ENCODE measurements around the gene ORC6.

Gene ORC6, protein sequence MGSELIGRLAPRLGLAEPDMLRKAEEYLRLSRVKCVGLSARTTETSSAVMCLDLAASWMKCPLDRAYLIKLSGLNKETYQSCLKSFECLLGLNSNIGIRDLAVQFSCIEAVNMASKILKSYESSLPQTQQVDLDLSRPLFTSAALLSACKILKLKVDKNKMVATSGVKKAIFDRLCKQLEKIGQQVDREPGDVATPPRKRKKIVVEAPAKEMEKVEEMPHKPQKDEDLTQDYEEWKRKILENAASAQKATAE

DNA sequence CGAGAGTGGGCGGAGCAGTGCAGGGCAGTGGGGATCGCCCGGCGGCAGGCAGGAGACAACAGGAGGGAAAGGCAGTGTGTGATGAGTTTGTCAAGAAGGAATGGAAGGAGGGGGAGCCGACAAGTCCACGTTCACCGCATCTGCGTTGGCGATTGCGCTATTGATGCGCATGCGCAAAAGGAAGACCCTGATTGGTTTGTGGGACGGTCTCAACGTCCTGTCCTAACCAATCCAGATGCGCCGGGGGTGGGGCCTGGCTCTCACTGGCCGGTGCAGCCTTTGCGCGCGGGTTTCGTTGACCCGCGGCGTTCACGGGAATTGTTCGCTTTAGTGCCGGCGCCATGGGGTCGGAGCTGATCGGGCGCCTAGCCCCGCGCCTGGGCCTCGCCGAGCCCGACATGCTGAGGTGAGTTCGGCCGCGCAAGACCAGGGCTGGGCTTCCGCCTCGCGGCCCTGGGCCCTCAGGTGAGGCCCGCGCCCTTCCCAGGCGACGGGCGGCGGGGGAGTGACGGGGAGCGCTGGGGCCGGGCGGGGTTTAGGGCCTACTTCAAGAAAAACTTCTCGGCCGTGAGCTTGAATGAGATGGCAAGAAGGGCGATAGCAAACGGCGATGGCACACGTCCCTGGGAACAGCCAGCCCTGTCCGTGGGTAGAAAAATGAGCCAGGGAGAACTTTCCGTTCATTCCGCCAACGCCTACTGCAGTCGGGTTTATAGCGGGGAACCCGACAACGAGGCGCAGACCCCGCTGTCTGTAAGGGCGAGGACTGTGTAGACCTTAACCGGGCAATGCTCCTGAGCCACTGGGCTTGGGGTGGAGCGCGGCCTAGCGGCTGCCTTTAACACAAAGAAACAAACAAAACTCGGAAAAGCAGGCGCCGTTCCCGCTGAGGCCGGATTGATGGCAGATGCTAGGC, at the start of gene ORC6:
TSS of gene ORC6 (plus strand) at position 295 of the 916 bp plus-strand sequence. CDS start at position 342, 47 bp downstream.
- H3K4me3 ChIP-seq (ENCODE audit: low read depth, low read length): peak within 1 kb of the TSS; percentile 95
- TF ChIP-seq, protein P1, sequence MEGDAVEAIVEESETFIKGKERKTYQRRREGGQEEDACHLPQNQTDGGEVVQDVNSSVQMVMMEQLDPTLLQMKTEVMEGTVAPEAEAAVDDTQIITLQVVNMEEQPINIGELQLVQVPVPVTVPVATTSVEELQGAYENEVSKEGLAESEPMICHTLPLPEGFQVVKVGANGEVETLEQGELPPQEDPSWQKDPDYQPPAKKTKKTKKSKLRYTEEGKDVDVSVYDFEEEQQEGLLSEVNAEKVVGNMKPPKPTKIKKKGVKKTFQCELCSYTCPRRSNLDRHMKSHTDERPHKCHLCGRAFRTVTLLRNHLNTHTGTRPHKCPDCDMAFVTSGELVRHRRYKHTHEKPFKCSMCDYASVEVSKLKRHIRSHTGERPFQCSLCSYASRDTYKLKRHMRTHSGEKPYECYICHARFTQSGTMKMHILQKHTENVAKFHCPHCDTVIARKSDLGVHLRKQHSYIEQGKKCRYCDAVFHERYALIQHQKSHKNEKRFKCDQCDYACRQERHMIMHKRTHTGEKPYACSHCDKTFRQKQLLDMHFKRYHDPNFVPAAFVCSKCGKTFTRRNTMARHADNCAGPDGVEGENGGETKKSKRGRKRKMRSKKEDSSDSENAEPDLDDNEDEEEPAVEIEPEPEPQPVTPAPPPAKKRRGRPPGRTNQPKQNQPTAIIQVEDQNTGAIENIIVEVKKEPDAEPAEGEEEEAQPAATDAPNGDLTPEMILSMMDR (IDR thresholded peaks at IDR 0.05; ENCODE audit: low read depth, low read length): peak; percentile 69
- in situ Hi-C loops (cut with HindIII; ENCODE audit: low sequenced_read_pairs): no loop called here
- DNase-seq (ENCODE audit: low read depth, low spot score): peak; percentile 97

DNA sequence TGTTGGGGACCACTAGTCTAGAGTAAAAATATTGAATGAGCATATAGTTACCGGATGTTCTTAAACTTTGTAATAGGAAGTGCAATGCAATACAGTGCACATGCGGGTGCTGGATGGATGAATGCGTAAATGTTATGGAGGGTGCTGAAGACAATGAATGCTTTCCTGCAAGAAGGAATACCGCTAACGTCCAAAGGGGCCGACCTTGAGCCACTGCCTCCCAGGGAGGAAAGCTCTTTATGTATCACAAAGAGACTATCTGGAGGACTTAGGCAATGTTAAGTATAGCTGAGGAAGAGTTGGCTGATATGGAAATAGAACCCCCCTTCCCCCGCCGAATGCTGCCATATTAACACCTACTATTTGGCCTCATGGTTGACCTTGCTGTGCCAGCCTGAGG, 40.8 kb upstream of the ORC6 start:
- in situ Hi-C loops (cut with HindIII; ENCODE audit: low sequenced_read_pairs): no loop called here
- no peak for DNase-seq (ENCODE audit: low read depth, low spot score)
- H3K4me3 ChIP-seq (ENCODE audit: low read depth, low read length): no peak overlapping the region
- TF ChIP-seq, protein P1 (IDR thresholded peaks at IDR 0.05; ENCODE audit: low read depth, low read length): no peak

DNA sequence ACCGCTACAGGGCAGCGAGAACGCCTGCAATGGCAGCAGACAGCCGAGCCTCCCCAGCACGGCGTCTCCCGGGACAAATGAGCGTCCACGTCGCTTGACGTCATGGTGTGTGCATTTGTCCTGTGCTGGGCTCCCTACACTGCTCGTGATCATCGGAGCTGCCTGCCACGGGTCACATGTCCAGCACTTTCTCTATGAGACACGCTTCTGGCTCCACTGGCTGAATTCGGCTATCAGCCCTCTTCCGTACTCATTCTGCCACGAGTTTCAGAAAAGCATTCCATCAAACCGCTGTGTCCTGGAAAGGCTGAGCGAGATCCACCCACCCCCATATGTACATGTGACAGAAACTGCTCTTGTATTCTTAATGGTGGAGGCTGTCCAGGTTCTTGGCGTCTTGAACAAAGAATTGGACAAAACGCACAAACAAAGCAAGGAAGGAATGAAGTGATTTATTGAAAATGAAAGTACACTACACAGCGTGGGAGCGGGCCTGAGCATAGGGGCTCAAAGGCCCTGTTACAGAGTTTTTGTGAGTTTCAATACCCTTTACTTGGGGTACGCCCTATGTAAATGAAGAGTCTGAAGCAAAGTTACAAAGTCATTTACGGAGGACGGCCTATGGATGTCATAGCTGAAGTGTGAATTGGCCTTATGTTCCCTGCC, 39.7 kb upstream of the ORC6 start:
- in situ Hi-C loops (cut with HindIII; ENCODE audit: low sequenced_read_pairs): no loop called here
- peak; percentile 46 for DNase-seq (ENCODE audit: low read depth, low spot score)

DNA sequence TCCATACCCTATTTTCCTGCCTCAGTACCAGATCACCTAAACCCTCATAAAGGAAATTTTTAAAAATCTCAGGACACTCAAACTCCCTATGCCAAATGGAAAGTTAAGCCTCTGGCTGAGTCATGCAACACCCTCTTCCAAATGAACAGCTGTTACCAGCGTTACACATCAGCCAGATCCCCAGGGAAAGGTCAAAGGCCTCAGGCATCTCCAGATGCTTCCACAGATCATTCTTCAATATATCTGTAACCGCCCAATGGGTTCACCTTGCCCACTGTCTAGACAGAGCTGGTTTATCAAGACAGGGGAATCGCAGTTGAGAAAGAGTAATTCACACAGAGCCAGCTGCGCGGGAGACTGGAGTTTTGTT, 39.2 kb upstream of the ORC6 start:
- no peak overlapping the region for H3K4me3 ChIP-seq (ENCODE audit: low read depth, low read length)
- DNase-seq (ENCODE audit: low read depth, low spot score): peak; percentile 43
- TF ChIP-seq, protein P1 (IDR thresholded peaks at IDR 0.05; ENCODE audit: low read depth, low read length): no peak
- in situ Hi-C loops (cut with HindIII; ENCODE audit: low sequenced_read_pairs): no loop called here

More for the DNA sequence above, 39.7 kb upstream of the ORC6 start:
- TF ChIP-seq, protein P1 (IDR thresholded peaks at IDR 0.05; ENCODE audit: low read depth, low read length): no peak
- H3K4me3 ChIP-seq (ENCODE audit: low read depth, low read length): peak overlapping the region; percentile 27

DNA sequence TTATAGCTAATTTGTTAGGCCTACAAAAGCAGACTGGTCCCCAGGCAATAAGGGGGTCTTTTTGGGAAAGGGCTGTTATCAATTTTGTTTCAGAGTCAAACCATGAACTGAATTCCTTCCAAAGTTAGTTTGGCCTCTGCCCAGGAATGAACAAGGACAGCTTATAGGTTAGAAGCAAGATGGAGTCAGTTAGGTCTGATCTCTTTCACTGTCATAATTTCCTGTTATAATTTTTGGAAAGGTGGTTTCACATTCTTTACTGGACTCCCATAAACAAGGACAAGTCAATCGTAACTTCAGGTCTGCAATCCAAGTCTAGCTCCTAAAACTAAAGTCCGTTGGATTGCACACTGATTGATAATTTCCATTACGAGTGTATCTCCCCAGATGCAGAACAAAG, 38.2 kb upstream of the ORC6 start:
- DNase-seq (ENCODE audit: low read depth, low spot score): no peak
- TF ChIP-seq, protein P1 (IDR thresholded peaks at IDR 0.05; ENCODE audit: low read depth, low read length): no peak
- in situ Hi-C loops (cut with HindIII; ENCODE audit: low sequenced_read_pairs): no loop called here
- H3K4me3 ChIP-seq (ENCODE audit: low read depth, low read length): no peak overlapping the region

DNA sequence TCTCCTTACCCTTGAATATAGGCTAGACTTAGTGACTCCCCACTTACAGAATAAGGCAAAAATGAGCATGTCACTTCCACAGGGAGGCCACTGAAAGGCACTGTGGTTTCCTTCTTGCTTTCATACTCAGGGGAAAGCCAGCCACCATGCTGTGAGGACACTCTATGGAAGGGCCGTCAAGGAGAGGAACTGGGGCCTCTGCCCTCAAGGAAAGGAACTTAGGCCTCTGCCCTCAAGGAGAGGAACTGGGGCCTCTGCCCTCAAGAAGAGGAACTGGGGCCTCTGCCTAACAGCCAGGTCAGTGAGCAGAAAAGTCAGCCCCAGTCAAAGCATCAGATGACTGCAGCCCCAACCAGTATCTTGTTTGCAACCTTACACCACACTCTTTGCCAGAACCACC, 30.5 kb upstream of the ORC6 start:
- H3K4me3 ChIP-seq (ENCODE audit: low read depth, low read length): no peak overlapping the region
- in situ Hi-C loops (cut with HindIII; ENCODE audit: low sequenced_read_pairs): no loop called here
- peak; percentile 4 for DNase-seq (ENCODE audit: low read depth, low spot score)
- TF ChIP-seq, protein P1 (IDR thresholded peaks at IDR 0.05; ENCODE audit: low read depth, low read length): no peak
